GM18520 (cell line): Measurements from ENCODE around the gene MAPKAP1.
"Not testable (repeated sequence)": the region's sequence is repeated elsewhere in the genome, so short reads cannot be mapped to it uniquely, and the experiment has no call there.

ENCODE experiments used
- ATAC-seq: cut with Tn5 transposase; IDR thresholded peaks from one replicate; pipeline ENCODE4 v1.9.1; 2021; ENCODE audit not compliant: unreplicated experiment

The MAPKAP1 gene

GRCh38 chr9:125421166-125421565, 285.8 kb downstream of the MAPKAP1 start:
- ATAC-seq, result no peak

- ATAC-seq, result no peak
Observed at GRCh38 chr9:125418404-125418803, 288.6 kb downstream of the MAPKAP1 start.

GRCh38 chr9:125416517-125416916, 290.5 kb downstream of the MAPKAP1 start:
- no peak for ATAC-seq

GRCh38 chr9:125415583-125416460, 291.2 kb downstream of the MAPKAP1 start:
- ATAC-seq, result no peak

GRCh38 chr9:125413579-125413978, 293.4 kb downstream of the MAPKAP1 start:
- ATAC-seq, result no peak

- no peak for ATAC-seq
Observed at GRCh38 chr9:125412166-125412565, 294.8 kb downstream of the MAPKAP1 start.

- ATAC-seq, result no peak
Observed at GRCh38 chr9:125411171-125411756, 295.7 kb downstream of the MAPKAP1 start.

- no peak for ATAC-seq
Observed at GRCh38 chr9:125410522-125410894, 296.5 kb downstream of the MAPKAP1 start.

GRCh38 chr9:125409637-125410521, 297.1 kb downstream of the MAPKAP1 start:
- no peak for ATAC-seq

GRCh38 chr9:125409217-125409636, 297.8 kb downstream of the MAPKAP1 start:
- ATAC-seq, result no peak

GRCh38 chr9:125407974-125408900, 298.8 kb downstream of the MAPKAP1 start:
- no peak for ATAC-seq

GRCh38 chr9:125407432-125407973, 299.5 kb downstream of the MAPKAP1 start:
- ATAC-seq, result no peak

- ATAC-seq, result no peak
Observed at GRCh38 chr9:125406810-125407087, 300.3 kb downstream of the MAPKAP1 start.

- no peak for ATAC-seq
Observed at GRCh38 chr9:125405938-125406809, 300.8 kb downstream of the MAPKAP1 start.

GRCh38 chr9:125404733-125405132, 302.3 kb downstream of the MAPKAP1 start:
- ATAC-seq, result no peak

- no peak for ATAC-seq
Observed at GRCh38 chr9:125400725-125401716, 306.0 kb downstream of the MAPKAP1 start.

- not testable (repeated sequence) for ATAC-seq
Observed at GRCh38 chr9:125400232-125400631, 306.8 kb downstream of the MAPKAP1 start.

- no peak for ATAC-seq
Observed at GRCh38 chr9:125399666-125400065, 307.3 kb downstream of the MAPKAP1 start.
